ENCODE data around the gene TMEM108. TPM values are rescaled to one million over a fixed set of nuclear protein-coding genes. Genes with fewer than 3 reads are reported as not detected.

The TMEM108 gene
- total RNA-seq, 1 experiment from 2014 or later: not detected

GRCh38 chr3:133283958-133284807, 246.0 kb downstream of the TMEM108 start:
- intact Hi-C loops (cut with micrococcal nuclease): no loop called here
- Histone ChIP-seq H3K9ac (ENCODE audit: low read length) (no peak overlapping the region), H4K20me1 (ENCODE audit: insufficient read depth) (no peaks in the 10 kb centered on the region), H3K27ac (ENCODE audit: low read depth, low read length) (no peak overlapping the region), H3K4me2 (ENCODE audit: low read length) (no peak overlapping the region), H3K9me3 (ENCODE audit: control insufficient read depth in 1 of 2, insufficient read depth in 1 of 2, low read depth in 1 of 2, low read length in 2 of 2) (no peaks in the 10 kb centered on the region), H3K4me3 (replicated peaks in 1 of 2; ENCODE audit: low read depth in 1 of 2, low read length in 2 of 2) (no peak overlapping the region), H3K79me2 (ENCODE audit: insufficient read depth, low read length) (no peaks in the 10 kb centered on the region), H3K4me1 (ENCODE audit: control insufficient read depth in 1 of 2, insufficient read depth in 2 of 2, low read length in 2 of 2) (no peaks in the 10 kb centered on the region), H3K36me3 (ENCODE audit: control insufficient read depth in 1 of 2, insufficient read depth in 2 of 2, low read length in 2 of 2) (no peaks in the 10 kb centered on the region), H3K27me3 (ENCODE audit: insufficient read depth, low read length) (peaks cover 52% of the 10 kb centered on the region), H2AFZ (ENCODE audit: low read depth, low read length, poor library complexity, severe bottlenecking) (no peak overlapping the region), H3K9me2 (ENCODE audit: insufficient read depth) (no peaks in the 10 kb centered on the region)
- RAD21 ChIA-PET (ENCODE audit: low non-redundant PET in 1 of 2, low total read pairs in 2 of 2, uncharacterized antibody in 2 of 2, unreplicated experiment in 2 of 2): no interaction called here
- POLR2A ChIA-PET: no interaction called here
- DNase-seq (ENCODE audit: low read depth, low spot score) (no peak), ATAC-seq (peak; percentile 46)
- CTCF ChIA-PET: no interaction called here
- TF ChIP-seq, protein P1, sequence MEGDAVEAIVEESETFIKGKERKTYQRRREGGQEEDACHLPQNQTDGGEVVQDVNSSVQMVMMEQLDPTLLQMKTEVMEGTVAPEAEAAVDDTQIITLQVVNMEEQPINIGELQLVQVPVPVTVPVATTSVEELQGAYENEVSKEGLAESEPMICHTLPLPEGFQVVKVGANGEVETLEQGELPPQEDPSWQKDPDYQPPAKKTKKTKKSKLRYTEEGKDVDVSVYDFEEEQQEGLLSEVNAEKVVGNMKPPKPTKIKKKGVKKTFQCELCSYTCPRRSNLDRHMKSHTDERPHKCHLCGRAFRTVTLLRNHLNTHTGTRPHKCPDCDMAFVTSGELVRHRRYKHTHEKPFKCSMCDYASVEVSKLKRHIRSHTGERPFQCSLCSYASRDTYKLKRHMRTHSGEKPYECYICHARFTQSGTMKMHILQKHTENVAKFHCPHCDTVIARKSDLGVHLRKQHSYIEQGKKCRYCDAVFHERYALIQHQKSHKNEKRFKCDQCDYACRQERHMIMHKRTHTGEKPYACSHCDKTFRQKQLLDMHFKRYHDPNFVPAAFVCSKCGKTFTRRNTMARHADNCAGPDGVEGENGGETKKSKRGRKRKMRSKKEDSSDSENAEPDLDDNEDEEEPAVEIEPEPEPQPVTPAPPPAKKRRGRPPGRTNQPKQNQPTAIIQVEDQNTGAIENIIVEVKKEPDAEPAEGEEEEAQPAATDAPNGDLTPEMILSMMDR (IDR thresholded peaks at IDR 0.05 in 2 of 3, conservative IDR thresholded peaks at IDR 0.05 in 1 of 3; ENCODE audit: borderline replicate concordance in 1 of 3, insufficient read depth in 1 of 3, low read depth in 2 of 3, low read length in 2 of 3): 0 out of 6 replicates have a peak, but pooled peaks of 1 of the 3 experiments have one; percentile 7
- TF ChIP-seq POLR2AphosphoS5 (IDR thresholded peaks at IDR 0.05; ENCODE audit: low read depth, low read length): no peak
- no TSS peak for BruUV-seq (replicated peaks)

GRCh38 chr3:133289322-133289721, 251.1 kb downstream of the TMEM108 start:
- RAD21 ChIA-PET (ENCODE audit: low non-redundant PET in 1 of 2, low total read pairs in 2 of 2, uncharacterized antibody in 2 of 2, unreplicated experiment in 2 of 2): no interaction called here
- CTCF ChIA-PET: no interaction called here
- Histone ChIP-seq H3K27ac (ENCODE audit: low read depth, low read length) (no peak overlapping the region), H4K20me1 (ENCODE audit: insufficient read depth) (no peaks in the 10 kb centered on the region), H3K9me2 (ENCODE audit: insufficient read depth) (no peaks in the 10 kb centered on the region), H3K79me2 (ENCODE audit: insufficient read depth, low read length) (no peaks in the 10 kb centered on the region), H3K27me3 (ENCODE audit: insufficient read depth, low read length) (peaks cover 84% of the 10 kb centered on the region), H3K4me3 (replicated peaks in 1 of 2; ENCODE audit: low read depth in 1 of 2, low read length in 2 of 2) (no peak overlapping the region), H2AFZ (ENCODE audit: low read depth, low read length, poor library complexity, severe bottlenecking) (no peak overlapping the region), H3K4me1 (ENCODE audit: control insufficient read depth in 1 of 2, insufficient read depth in 2 of 2, low read length in 2 of 2) (no peaks in the 10 kb centered on the region), H3K9me3 (ENCODE audit: control insufficient read depth in 1 of 2, insufficient read depth in 1 of 2, low read depth in 1 of 2, low read length in 2 of 2) (no peaks in the 10 kb centered on the region), H3K9ac (ENCODE audit: low read length) (no peak overlapping the region), H3K4me2 (ENCODE audit: low read length) (no peak overlapping the region), H3K36me3 (ENCODE audit: control insufficient read depth in 1 of 2, insufficient read depth in 2 of 2, low read length in 2 of 2) (no peaks in the 10 kb centered on the region)
- POLR2A ChIA-PET: no interaction called here
- DNase-seq (ENCODE audit: low read depth, low spot score) (no peak), ATAC-seq (no peak)
- BruUV-seq (replicated peaks): no TSS peak
- TF ChIP-seq CEBPB (IDR thresholded peaks at IDR 0.05; ENCODE audit: low read depth): no peak
- TF ChIP-seq YY1 (IDR thresholded peaks at IDR 0.05; ENCODE audit: extremely low read depth, insufficient replicate concordance, low read depth, low read length): no peak
- TF ChIP-seq POLR2AphosphoS5 (IDR thresholded peaks at IDR 0.05; ENCODE audit: low read depth, low read length): no peak
- TF ChIP-seq EZH2 (IDR thresholded peaks at IDR 0.05): no peak
- no peak for TF ChIP-seq ELF1 (IDR thresholded peaks at IDR 0.05; ENCODE audit: borderline replicate concordance, low read depth)
- no peak for TF ChIP-seq JUND (IDR thresholded peaks at IDR 0.05)
- TF ChIP-seq ZFX (IDR thresholded peaks at IDR 0.05): no peak
- no peak for TF ChIP-seq TCF7L2 (IDR thresholded peaks at IDR 0.05; ENCODE audit: borderline replicate concordance, extremely low read depth, insufficient read depth, insufficient read length)
- no peak for TF ChIP-seq EGR1 (IDR thresholded peaks at IDR 0.05; ENCODE audit: low read depth)
- no peak for TF ChIP-seq ZBTB33 (IDR thresholded peaks at IDR 0.05; ENCODE audit: extremely low read depth, insufficient replicate concordance, low read length)
- intact Hi-C loops (cut with micrococcal nuclease): no loop called here
